Left ventricle myocardium inferior (tissue), 1 donor: ENCODE results near the gene THOC7. TPM values are rescaled to one million over a fixed set of nuclear protein-coding genes. Genes with fewer than 3 reads are reported as not detected.

Experiments used
- DNase-seq: peaks from one replicate; pipeline ENCODE4 v3.0.0-alpha.2; 2020
- H3K27ac ChIP-seq: fragments of 200-600 bp; replicated peaks from 2 replicates; pipeline ENCODE4 v1.8.0; 2021
- H3K27me3 ChIP-seq: fragments of 200-600 bp; 2 replicates; pipeline ENCODE4 v1.8.0; 2021; ENCODE audit warnings: low read depth
- H3K36me3 ChIP-seq: fragments of 200-600 bp; 2 replicates; pipeline ENCODE4 v1.8.0; 2021
- H3K4me1 ChIP-seq: fragments of 200-600 bp; 2 replicates; pipeline ENCODE4 v1.8.0; 2021
- H3K4me3 ChIP-seq: fragments of 200-600 bp; 2 replicates; pipeline ENCODE4 v1.8.0; 2021; ENCODE audit warnings: mild to moderate bottlenecking, moderate library complexity
- H3K9me3 ChIP-seq: fragments of 200-600 bp; replicated peaks from 2 replicates; pipeline ENCODE4 v1.8.0; 2021
- intact Hi-C: fragments of 100-400 bp; cut with micrococcal nuclease; formaldehyde crosslinking; loops from one replicate; pipeline ENCODE4 v1.11.0; 2022
- total RNA-seq: library from RNA; stranded (reverse); fragmentation: NEBNext Ultra II Directional; extraction: Animal tissue kit (Norgen Biotek cat#: 25700); gene quantifications from one replicate; pipeline ENCODE4 v1.2.1, GENCODE V29; 2021
- TF ChIP-seq, protein P1 (sequence below): fragments of 200-600 bp; IDR thresholded peaks from 2 replicates; pipeline ENCODE4 v1.8.0; 2021; ENCODE audit warnings: antibody characterized with exemption, mild to moderate bottlenecking, borderline replicate concordance
- donor health status: DM: no; HTN: yes; CAD: no; lungs with severe emphysema.

The THOC7 gene
- total RNA-seq, 1 donor from 2014 or later: 79.4 TPM

- H3K4me1 ChIP-seq: peaks cover 54% of the 10 kb centered on the region
- intact Hi-C loops: no loop called here
- DNase-seq: no peak
- H3K27me3 ChIP-seq: no peaks in the 10 kb centered on the region
- no peak overlapping the region for H3K27ac ChIP-seq
- no peak overlapping the region for H3K4me3 ChIP-seq
- TF ChIP-seq, protein P1, sequence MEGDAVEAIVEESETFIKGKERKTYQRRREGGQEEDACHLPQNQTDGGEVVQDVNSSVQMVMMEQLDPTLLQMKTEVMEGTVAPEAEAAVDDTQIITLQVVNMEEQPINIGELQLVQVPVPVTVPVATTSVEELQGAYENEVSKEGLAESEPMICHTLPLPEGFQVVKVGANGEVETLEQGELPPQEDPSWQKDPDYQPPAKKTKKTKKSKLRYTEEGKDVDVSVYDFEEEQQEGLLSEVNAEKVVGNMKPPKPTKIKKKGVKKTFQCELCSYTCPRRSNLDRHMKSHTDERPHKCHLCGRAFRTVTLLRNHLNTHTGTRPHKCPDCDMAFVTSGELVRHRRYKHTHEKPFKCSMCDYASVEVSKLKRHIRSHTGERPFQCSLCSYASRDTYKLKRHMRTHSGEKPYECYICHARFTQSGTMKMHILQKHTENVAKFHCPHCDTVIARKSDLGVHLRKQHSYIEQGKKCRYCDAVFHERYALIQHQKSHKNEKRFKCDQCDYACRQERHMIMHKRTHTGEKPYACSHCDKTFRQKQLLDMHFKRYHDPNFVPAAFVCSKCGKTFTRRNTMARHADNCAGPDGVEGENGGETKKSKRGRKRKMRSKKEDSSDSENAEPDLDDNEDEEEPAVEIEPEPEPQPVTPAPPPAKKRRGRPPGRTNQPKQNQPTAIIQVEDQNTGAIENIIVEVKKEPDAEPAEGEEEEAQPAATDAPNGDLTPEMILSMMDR: no peak
- no peaks in the 10 kb centered on the region for H3K9me3 ChIP-seq
- H3K36me3 ChIP-seq: no peaks in the 10 kb centered on the region
Observed at GRCh38 chr3:63877737-63878393, 14.3 kb upstream of the THOC7 start.

DNA sequence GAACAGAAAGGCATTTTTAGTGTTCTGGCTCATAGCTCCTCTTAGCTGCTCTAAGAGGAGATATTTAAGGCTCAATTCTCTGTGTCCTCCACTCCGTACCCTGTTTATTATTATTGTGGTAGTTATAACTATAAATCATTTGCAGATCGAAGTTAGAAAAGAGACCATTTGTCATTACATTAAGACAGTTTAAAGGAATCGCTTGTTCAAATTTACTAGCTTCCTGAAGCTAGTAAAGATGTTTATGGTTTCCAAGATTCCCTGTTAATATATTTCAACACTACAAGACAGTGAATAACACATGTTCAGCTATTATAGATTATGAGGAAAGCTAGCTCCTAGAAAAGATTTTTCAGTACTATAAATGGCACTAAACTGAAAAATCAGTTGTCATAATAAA, 12.7 kb upstream of the THOC7 start:
- no peak overlapping the region for H3K4me3 ChIP-seq
- intact Hi-C loops: no loop called here
- H3K4me1 ChIP-seq: peaks cover 60% of the 10 kb centered on the region
- TF ChIP-seq, protein P1: no peak
- no peak overlapping the region for H3K27ac ChIP-seq
- H3K36me3 ChIP-seq: no peaks in the 10 kb centered on the region
- no peak for DNase-seq
- no peaks in the 10 kb centered on the region for H3K27me3 ChIP-seq
- no peaks in the 10 kb centered on the region for H3K9me3 ChIP-seq

GRCh38 chr3:63875510-63875909, 11.9 kb upstream of the THOC7 start:
- no peaks in the 10 kb centered on the region for H3K36me3 ChIP-seq
- H3K27me3 ChIP-seq: no peaks in the 10 kb centered on the region
- H3K9me3 ChIP-seq: no peaks in the 10 kb centered on the region
- H3K27ac ChIP-seq: no peak overlapping the region
- TF ChIP-seq, protein P1: no peak
- H3K4me1 ChIP-seq: peaks cover 66% of the 10 kb centered on the region
- intact Hi-C loops: no loop called here
- no peak overlapping the region for H3K4me3 ChIP-seq
- no peak for DNase-seq

GRCh38 chr3:63874769-63875168, 11.2 kb upstream of the THOC7 start:
- Histone ChIP-seq H3K36me3 (no peaks in the 10 kb centered on the region), H3K27me3 (no peaks in the 10 kb centered on the region), H3K4me1 (peaks cover 66% of the 10 kb centered on the region), H3K4me3 (no peak overlapping the region), H3K27ac (no peak overlapping the region), H3K9me3 (no peaks in the 10 kb centered on the region)
- no peak for DNase-seq
- intact Hi-C loops: no loop called here
- TF ChIP-seq, protein P1: no peak

DNA sequence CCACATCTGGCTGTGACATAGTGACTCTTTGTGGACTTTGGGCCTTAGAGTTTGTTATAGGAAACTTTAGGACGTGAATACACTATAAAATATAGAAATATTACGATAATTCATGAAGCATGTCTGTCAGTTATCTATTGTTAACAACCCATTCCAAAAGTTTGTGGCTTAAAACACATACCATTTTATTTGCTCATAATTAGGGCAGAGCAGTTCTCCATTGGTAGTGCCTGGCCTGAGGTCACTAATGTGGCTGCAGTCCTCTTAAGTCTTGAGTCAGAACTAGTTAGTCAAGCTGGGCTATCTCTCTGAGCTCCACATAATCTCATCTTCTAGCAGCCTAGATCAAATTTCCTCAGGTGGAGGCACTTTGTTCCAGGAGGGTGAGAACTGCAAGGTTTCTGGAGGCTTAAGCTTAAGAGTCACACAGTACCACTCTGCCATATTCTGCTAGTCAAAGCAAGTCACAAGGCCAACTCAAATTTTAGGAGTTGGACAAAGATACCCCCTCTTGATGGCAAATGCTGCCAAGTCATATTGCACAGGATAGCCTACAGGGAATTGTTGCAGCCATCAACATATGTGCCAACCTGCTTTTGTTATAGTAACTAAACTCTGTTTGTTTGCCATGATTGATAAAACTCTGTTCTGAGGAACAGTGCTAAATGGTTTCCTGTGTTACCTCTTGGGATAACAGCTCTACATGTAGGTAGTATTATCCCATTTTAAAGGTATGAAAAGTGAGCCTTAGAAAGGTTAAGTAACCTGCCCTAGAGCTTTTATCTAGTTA, 8.7 kb upstream of the THOC7 start:
- H3K27me3 ChIP-seq: no peaks in the 10 kb centered on the region

More for the DNA sequence above, 8.7 kb upstream of the THOC7 start:
- Histone ChIP-seq H3K4me3 (no peak overlapping the region), H3K36me3 (no peaks in the 10 kb centered on the region), H3K27ac (no peak overlapping the region), H3K9me3 (no peaks in the 10 kb centered on the region), H3K4me1 (peaks cover 48% of the 10 kb centered on the region)
- intact Hi-C loops: no loop called here
- TF ChIP-seq, protein P1: no peak
- no peak for DNase-seq
